SU-DHL-6 (cell line): Measurements from ENCODE around the gene SRGAP3.

Experiments used
- H2AFZ ChIP-seq: fragments of 200-600 bp; sonication (generic); 2 replicates; pipeline ENCODE4 v1.6.1; 2014; ENCODE audit warnings: low read depth, mild to moderate bottlenecking, moderate library complexity, mixed read lengths, antibody characterized with exemption, low read length; ENCODE audit not compliant: severe bottlenecking
- H3F3A ChIP-seq: fragments of 200-600 bp; shearing (Covaris generic); 2 replicates; pipeline ENCODE4 v1.6.0; 2016; ENCODE audit warnings: antibody characterized with exemption, mild to moderate bottlenecking; ENCODE audit not compliant: insufficient read depth
- H3K27ac ChIP-seq: fragments of 200-600 bp; sonication (generic); 2 replicates; pipeline ENCODE4 v1.5.1; 2016; ENCODE audit warnings: low read depth, mild to moderate bottlenecking, low read length, moderate library complexity, mixed read lengths
- H3K27me3 ChIP-seq: fragments of 200-600 bp; sonication (generic), shearing (Covaris generic); 2 replicates; pipeline ENCODE4 v1.6.0; 2014; ENCODE audit warnings: mild to moderate bottlenecking, low read length
- H3K36me3 ChIP-seq: fragments of 200-600 bp; sonication (generic); 2 replicates; pipeline ENCODE4 v1.6.1; 2014; ENCODE audit warnings: mild to moderate bottlenecking, low read length, mixed read lengths
- H3K4me2 ChIP-seq: fragments of 300-600, 200-600 bp; shearing (Covaris generic), sonication (generic); 2 replicates; pipeline ENCODE4 v1.6.0; 2014; ENCODE audit warnings: low read length, low read depth, mild to moderate bottlenecking; ENCODE audit not compliant: poor library complexity, severe bottlenecking
- H3K4me3 ChIP-seq: fragments of 200-600 bp; sonication (generic); 2 replicates; pipeline ENCODE4 v1.5.1; 2014; ENCODE audit warnings: antibody characterized with exemption, low read length, mild to moderate bottlenecking, mixed read lengths; ENCODE audit not compliant: insufficient read depth, poor library complexity, severe bottlenecking
- H3K79me2 ChIP-seq: fragments of 200-600 bp; sonication (generic); 2 replicates; pipeline ENCODE4 v1.6.1; 2014; ENCODE audit warnings: mild to moderate bottlenecking, low read length, moderate library complexity; ENCODE audit not compliant: insufficient read depth
- H3K9ac ChIP-seq: fragments of 200-600 bp; sonication (generic); 2 replicates; pipeline ENCODE4 v1.7.0; 2014; ENCODE audit warnings: mild to moderate bottlenecking, low read length
- H3K9me2 ChIP-seq: fragments of 200-600 bp; sonication (generic); replicated peaks from 2 replicates; pipeline ENCODE4 v1.6.1; 2014; ENCODE audit warnings: low read length; ENCODE audit not compliant: insufficient read depth
- H3K9me3 ChIP-seq: fragments of 200-600 bp; sonication (generic); 2 replicates; pipeline ENCODE4 v1.6.1; 2014; ENCODE audit warnings: low read length, mixed read lengths; ENCODE audit not compliant: insufficient read depth
- H4K20me1 ChIP-seq: fragments of 200-600 bp; sonication (generic); 2 replicates; pipeline ENCODE4 v1.6.1; 2014; ENCODE audit warnings: low read depth, mild to moderate bottlenecking, antibody characterized with exemption, low read length, moderate library complexity, mixed read lengths
- EZH2phosphoT487 ChIP-seq: fragments of 200-600 bp; sonication (generic), shearing (Covaris generic); conservative IDR thresholded peaks from 2 replicates; pipeline ENCODE4 v1.6.1; 2018; ENCODE audit warnings: mild to moderate bottlenecking, antibody characterized with exemption, low read length, moderate library complexity, mixed read lengths
- TF ChIP-seq, protein P1 (sequence below): fragments of 200-600 bp; sonication (generic); IDR thresholded peaks from one replicate; pipeline ENCODE4 v1.5.1; 2017; ENCODE audit warnings: antibody characterized with exemption, mild to moderate bottlenecking, low read length, moderate library complexity; ENCODE audit not compliant: insufficient read depth, poor library complexity, severe bottlenecking

The SRGAP3 gene

DNA sequence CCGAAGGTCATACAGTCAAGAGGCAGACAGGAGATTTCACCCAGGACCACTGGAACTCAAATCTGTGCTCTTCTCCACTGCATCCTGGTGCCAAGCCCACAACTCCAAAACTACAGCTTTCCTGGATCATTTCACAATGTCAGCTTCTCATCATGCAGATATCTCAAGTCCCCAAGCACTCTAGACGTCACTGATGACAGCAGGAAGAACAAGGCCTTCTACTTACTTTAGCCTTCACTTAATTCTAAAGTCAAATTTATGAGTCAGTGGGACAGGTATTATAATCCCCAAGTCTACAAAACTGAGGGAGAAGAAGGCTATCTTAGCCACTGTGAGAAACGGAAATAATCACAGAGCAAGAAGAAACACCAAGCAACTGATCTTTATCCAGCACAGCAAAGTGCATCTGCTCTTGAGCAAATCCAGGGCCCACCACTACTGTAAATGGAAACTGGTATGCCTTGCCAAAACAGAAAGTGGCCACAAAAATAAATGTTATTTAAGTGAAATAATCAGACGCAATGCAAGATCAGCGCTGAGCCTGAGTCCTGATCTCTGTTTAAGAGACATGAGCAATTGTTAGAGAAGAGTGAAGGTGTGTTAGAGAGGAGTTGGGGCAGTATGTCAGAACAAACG is 287.1 kb downstream of the SRGAP3 start:
- H3F3A ChIP-seq = no peaks in the 10 kb centered on the region
- no peaks in the 10 kb centered on the region for H3K27me3 ChIP-seq
- peak overlapping the region; percentile 73 for H3K4me3 ChIP-seq
- peak overlapping the region; percentile 70 for H3K9ac ChIP-seq
- no peaks in the 10 kb centered on the region; the same call in 1 of the 2 replicates for H4K20me1 ChIP-seq
- H3K9me3 ChIP-seq = no peaks in the 10 kb centered on the region
- no peak overlapping the region for H2AFZ ChIP-seq
- H3K27ac ChIP-seq = no peak overlapping the region
- TF ChIP-seq EZH2phosphoT487 = no peak
- TF ChIP-seq, protein P1, sequence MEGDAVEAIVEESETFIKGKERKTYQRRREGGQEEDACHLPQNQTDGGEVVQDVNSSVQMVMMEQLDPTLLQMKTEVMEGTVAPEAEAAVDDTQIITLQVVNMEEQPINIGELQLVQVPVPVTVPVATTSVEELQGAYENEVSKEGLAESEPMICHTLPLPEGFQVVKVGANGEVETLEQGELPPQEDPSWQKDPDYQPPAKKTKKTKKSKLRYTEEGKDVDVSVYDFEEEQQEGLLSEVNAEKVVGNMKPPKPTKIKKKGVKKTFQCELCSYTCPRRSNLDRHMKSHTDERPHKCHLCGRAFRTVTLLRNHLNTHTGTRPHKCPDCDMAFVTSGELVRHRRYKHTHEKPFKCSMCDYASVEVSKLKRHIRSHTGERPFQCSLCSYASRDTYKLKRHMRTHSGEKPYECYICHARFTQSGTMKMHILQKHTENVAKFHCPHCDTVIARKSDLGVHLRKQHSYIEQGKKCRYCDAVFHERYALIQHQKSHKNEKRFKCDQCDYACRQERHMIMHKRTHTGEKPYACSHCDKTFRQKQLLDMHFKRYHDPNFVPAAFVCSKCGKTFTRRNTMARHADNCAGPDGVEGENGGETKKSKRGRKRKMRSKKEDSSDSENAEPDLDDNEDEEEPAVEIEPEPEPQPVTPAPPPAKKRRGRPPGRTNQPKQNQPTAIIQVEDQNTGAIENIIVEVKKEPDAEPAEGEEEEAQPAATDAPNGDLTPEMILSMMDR = no peak
- peaks cover 59% of the 10 kb centered on the region for H3K79me2 ChIP-seq
- no peaks in the 10 kb centered on the region for H3K9me2 ChIP-seq
- H3K4me2 ChIP-seq = peak overlapping the region; percentile 73
- peaks cover 19% of the 10 kb centered on the region for H3K36me3 ChIP-seq

- peaks cover 85% of the 10 kb centered on the region for H3K79me2 ChIP-seq
- peak overlapping the region; percentile 13 for H3K4me2 ChIP-seq
- no peaks in the 10 kb centered on the region; the same call in 1 of the 2 replicates for H4K20me1 ChIP-seq
- H3K4me3 ChIP-seq = no peak overlapping the region
- H3K9me2 ChIP-seq = no peaks in the 10 kb centered on the region
- H2AFZ ChIP-seq = no peak overlapping the region
- peaks cover 30% of the 10 kb centered on the region for H3K36me3 ChIP-seq
- H3F3A ChIP-seq = no peaks in the 10 kb centered on the region
- no peaks in the 10 kb centered on the region for H3K27me3 ChIP-seq
- H3K9ac ChIP-seq = no peak overlapping the region
- H3K27ac ChIP-seq = no peak overlapping the region
- H3K9me3 ChIP-seq = no peaks in the 10 kb centered on the region
- TF ChIP-seq EZH2phosphoT487 = no peak
These were observed 289.8 kb downstream of the SRGAP3 start for GRCh38 chr3:8959668-8960067.

- no peak overlapping the region for H3K27ac ChIP-seq
- no peak overlapping the region for H3K4me3 ChIP-seq
- H3K9me3 ChIP-seq = no peaks in the 10 kb centered on the region
- no peaks in the 10 kb centered on the region for H3K27me3 ChIP-seq
- H3K36me3 ChIP-seq = peaks cover 25% of the 10 kb centered on the region
- no peak overlapping the region for H3K9ac ChIP-seq
- H3K4me2 ChIP-seq = no peak overlapping the region
- no peaks in the 10 kb centered on the region for H3K9me2 ChIP-seq
- no peaks in the 10 kb centered on the region; the same call in 1 of the 2 replicates for H3F3A ChIP-seq
- peaks cover 98% of the 10 kb centered on the region for H3K79me2 ChIP-seq
- no peak overlapping the region for H2AFZ ChIP-seq
- no peak for TF ChIP-seq EZH2phosphoT487
- TF ChIP-seq, protein P1 = no peak
- peaks cover 17% of the 10 kb centered on the region; the same call in 1 of the 2 replicates for H4K20me1 ChIP-seq
These were observed 294.3 kb downstream of the SRGAP3 start for GRCh38 chr3:8954938-8955763.

GRCh38 chr3:8953313-8953712 is 296.1 kb downstream of the SRGAP3 start:
- Histone ChIP-seq H3K9ac (no peak overlapping the region), H3K4me2 (no peak overlapping the region), H3K4me3 (no peak overlapping the region), H3K27ac (no peak overlapping the region), H3K36me3 (peaks cover 19% of the 10 kb centered on the region), H3K79me2 (peaks cover 95% of the 10 kb centered on the region), H3K9me3 (no peaks in the 10 kb centered on the region), H3K27me3 (no peaks in the 10 kb centered on the region), H3K9me2 (no peaks in the 10 kb centered on the region), H2AFZ (no peak overlapping the region), H4K20me1 (peaks cover 20% of the 10 kb centered on the region; the same call in 1 of the 2 replicates), H3F3A (no peaks in the 10 kb centered on the region; the same call in 1 of the 2 replicates)
- TF ChIP-seq, protein P1 = no peak
- no peak for TF ChIP-seq EZH2phosphoT487
